Measurements from ENCODE around the gene TOX2.

DNA sequence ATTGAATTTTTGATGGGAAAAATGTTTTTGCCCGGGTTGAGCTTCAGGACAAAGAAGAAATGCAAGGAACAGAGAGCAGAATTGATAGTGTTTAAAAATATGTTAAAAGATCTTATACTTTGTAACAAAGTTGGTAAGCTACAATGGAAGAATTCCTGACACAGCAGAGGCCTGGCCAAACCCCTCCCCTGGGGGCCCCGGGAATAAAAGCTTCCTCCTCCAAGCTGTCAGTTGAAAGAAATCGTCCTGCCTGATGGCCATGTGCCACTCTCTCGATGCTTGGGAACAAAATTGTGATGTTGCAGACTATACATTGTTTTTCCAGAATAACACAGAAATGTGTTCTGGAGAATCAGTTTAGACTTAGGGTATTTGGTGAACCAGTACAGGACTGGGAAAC lies 14.2 kb upstream of the TOX2 start:
- no peak for TF ChIP-seq POLR2AphosphoS5 (IDR thresholded peaks at IDR 0.05; ENCODE audit: low read depth, low read length)
- TF ChIP-seq POLR2A (IDR thresholded peaks at IDR 0.05; ENCODE audit: low read depth, low read length) = no peak

Measured in GM12891 (cell line).